ENCODE results near the gene PTGIR.
"Not testable (repeated sequence)": the region's sequence is repeated elsewhere in the genome, so short reads cannot be mapped to it uniquely, and the experiment has no call there.

Gene PTGIR

GRCh38 chr19:46639358-46640182 is 14.7 kb upstream of the PTGIR start:
- DNase-seq (ENCODE audit: low read depth) = no peak

GRCh38 chr19:46637224-46637623 is 12.3 kb upstream of the PTGIR start:
- DNase-seq (ENCODE audit: low read depth) = no peak

- no peak for DNase-seq (ENCODE audit: low read depth)
Measured at GRCh38 chr19:46635920-46636761, 11.3 kb upstream of the PTGIR start, which contains the start of gene GNG8. TSS of gene GNG8 (minus strand) at chr19:46636202. CDS start at chr19:46634682, 1,520 bp downstream.

- no peak for DNase-seq (ENCODE audit: low read depth)
Measured at GRCh38 chr19:46634656-46635218, 9.8 kb upstream of the PTGIR start.

GRCh38 chr19:46634045-46634655 is 9.3 kb upstream of the PTGIR start:
- peak; percentile 91 for DNase-seq (ENCODE audit: low read depth)

- no peak for DNase-seq (ENCODE audit: low read depth)
Measured at GRCh38 chr19:46633130-46633529, 8.2 kb upstream of the PTGIR start.

- no peak for DNase-seq (ENCODE audit: low read depth)
Measured at GRCh38 chr19:46631481-46631880, 6.6 kb upstream of the PTGIR start.

GRCh38 chr19:46630586-46631205 is 5.8 kb upstream of the PTGIR start:
- no peak for DNase-seq (ENCODE audit: low read depth)

- no peak for DNase-seq (ENCODE audit: low read depth)
Measured at GRCh38 chr19:46629546-46630025, 4.7 kb upstream of the PTGIR start.

- DNase-seq (ENCODE audit: low read depth) = not testable (repeated sequence)
Measured at GRCh38 chr19:46628970-46629369, 4.1 kb upstream of the PTGIR start.

GRCh38 chr19:46626446-46626845 is 1.6 kb upstream of the PTGIR start:
- no peak for DNase-seq (ENCODE audit: low read depth)

GRCh38 chr19:46625731-46626130 is 842 bp upstream of the PTGIR start:
- DNase-seq (ENCODE audit: low read depth) = no peak

- DNase-seq (ENCODE audit: low read depth) = no peak
Measured at GRCh38 chr19:46623915-46624502, 880 bp downstream of the PTGIR start.

GRCh38 chr19:46622118-46622446 is 2.8 kb downstream of the PTGIR start:
- no peak for DNase-seq (ENCODE audit: low read depth)

GRCh38 chr19:46621191-46622117 is 3.4 kb downstream of the PTGIR start:
- DNase-seq (ENCODE audit: low read depth) = no peak

GRCh38 chr19:46620716-46621115 is 4.2 kb downstream of the PTGIR start:
- DNase-seq (ENCODE audit: low read depth) = no peak

- DNase-seq (ENCODE audit: low read depth) = no peak
Measured at GRCh38 chr19:46620267-46620666, 4.6 kb downstream of the PTGIR start.

GRCh38 chr19:46618670-46619231 is 6.1 kb downstream of the PTGIR start:
- no peak for DNase-seq (ENCODE audit: low read depth)

GRCh38 chr19:46617601-46618000 is 7.3 kb downstream of the PTGIR start:
- no peak for DNase-seq (ENCODE audit: low read depth)

All from stimulated activated CD8-positive, alpha-beta memory T cell treated with anti-CD3 and anti-CD28 coated beads, Interleukin-15, amount 100 ng/mL, for 1 hour (primary cell).